CD14-positive monocyte (primary cell): ENCODE measurements around the gene GRK1. TPM values are rescaled to one million over a fixed set of nuclear protein-coding genes. Genes with fewer than 3 reads are reported as not detected.
A peak's percentile ranks its signal among the peaks of the same experiment; 100 is the strongest.

Experiments used
- DNase-seq, 3 donors: peaks; one replicate each; pipeline ENCODE4 v3.0.0-alpha.2; 2011 to 2022
- H2AFZ ChIP-seq: 2 replicates; pipeline ENCODE4 v1.6.0; 2012; ENCODE audit warnings: mild to moderate bottlenecking, low read depth, low read length, inconsistent platforms; ENCODE audit not compliant: insufficient read depth, poor library complexity, severe bottlenecking
- H3K27ac ChIP-seq, 2 donors: 1 replicate in 1 of 2; 2 replicates in 1 of 2; pipeline ENCODE4 v1.5.1; 2012 to 2013; ENCODE audit warnings: low read length in 2 of 2, control low read depth in 1 of 2, inconsistent platforms in 1 of 2, low read depth in 1 of 2, mild to moderate bottlenecking in 1 of 2
- H3K27me3 ChIP-seq, 2 donors: one replicate each; pipeline versions ENCODE4 v1.6.0 to v1.6.1; 2011 to 2013; ENCODE audit warnings: low read length in 2 of 2; ENCODE audit not compliant: control insufficient read depth in 2 of 2, insufficient read depth in 2 of 2
- H3K36me3 ChIP-seq, 2 donors: replicated peaks in 1 of 2; 1 replicate in 1 of 2; 2 replicates in 1 of 2; pipeline versions ENCODE4 v1.5.1 to v1.6.1; 2012 to 2013; ENCODE audit warnings: low read length in 2 of 2, control low read depth in 1 of 2, inconsistent platforms in 1 of 2, mild to moderate bottlenecking in 1 of 2; ENCODE audit not compliant: insufficient read depth in 2 of 2, control insufficient read depth in 1 of 2
- H3K4me1 ChIP-seq, 2 donors: 1 replicate in 1 of 2; 2 replicates in 1 of 2; pipeline versions ENCODE4 v1.5.1 to v1.6.1; 2012 to 2013; ENCODE audit warnings: low read length in 2 of 2, control low read depth in 1 of 2, inconsistent platforms in 1 of 2, mild to moderate bottlenecking in 1 of 2, moderate library complexity in 1 of 2; ENCODE audit not compliant: insufficient read depth in 2 of 2, control insufficient read depth in 1 of 2
- H3K4me2 ChIP-seq: replicated peaks from 2 replicates; pipeline ENCODE3; 2012; ENCODE audit warnings: low read length, moderate library complexity, mild to moderate bottlenecking; ENCODE audit not compliant: poor library complexity, severe bottlenecking; ENCODE audit errors: extremely low read depth
- H3K4me3 ChIP-seq, 3 experiments: fragments of 200-600 bp in 1 of 3; sonication (generic) in 1 of 3; replicated peaks in 1 of 3; 1 replicate in 2 of 3; 2 replicates in 1 of 3; pipeline ENCODE4 v1.5.1; 2011 to 2013; ENCODE audit warnings: low read length in 3 of 3, mild to moderate bottlenecking in 3 of 3, control low read depth in 2 of 3, low read depth in 2 of 3, inconsistent platforms in 1 of 3, moderate library complexity in 1 of 3
- H3K79me2 ChIP-seq: 2 replicates; pipeline ENCODE4 v1.6.0; 2012; ENCODE audit warnings: mild to moderate bottlenecking, control low read depth, inconsistent platforms, low read length, moderate library complexity; ENCODE audit not compliant: insufficient read depth
- H3K9ac ChIP-seq: 2 replicates; pipeline ENCODE4 v1.6.0; 2017; ENCODE audit warnings: low read length, mild to moderate bottlenecking; ENCODE audit not compliant: insufficient read depth, poor library complexity, severe bottlenecking
- H3K9me3 ChIP-seq, 2 donors: replicated peaks in 1 of 2; 1 replicate in 1 of 2; 2 replicates in 1 of 2; pipeline versions ENCODE4 v1.5.1 to v1.6.1; 2012 to 2013; ENCODE audit warnings: low read length in 2 of 2, control low read depth in 1 of 2; ENCODE audit not compliant: control insufficient read depth in 1 of 2, insufficient read depth in 1 of 2
- H4K20me1 ChIP-seq: 2 replicates; pipeline ENCODE4 v1.6.0; 2012; ENCODE audit warnings: mild to moderate bottlenecking, low read length, control low read depth, moderate library complexity; ENCODE audit not compliant: insufficient read depth
- H3K27ac Mint-ChIP-seq, 7 donors: one replicate each; pipeline ENCODE4 v1.8.0; 2020; ENCODE audit warnings: mild to moderate bottlenecking in 7 of 7, mixed read lengths in 7 of 7, moderate library complexity in 6 of 7, inconsistent platforms in 2 of 7
- H3K27me3 Mint-ChIP-seq, 3 donors: one replicate each; pipeline ENCODE4 v1.8.0; 2021 to 2022; ENCODE audit warnings: low read depth in 3 of 3, mild to moderate bottlenecking in 3 of 3, mixed read lengths in 3 of 3, moderate library complexity in 3 of 3, inconsistent platforms in 1 of 3
- H3K36me3 Mint-ChIP-seq, 2 donors: one replicate each; pipeline ENCODE4 v1.8.0; 2020; ENCODE audit warnings: mixed read lengths in 2 of 2, inconsistent platforms in 1 of 2, mild to moderate bottlenecking in 1 of 2
- H3K4me1 Mint-ChIP-seq: one replicate; pipeline ENCODE4 v1.8.0; 2020; ENCODE audit warnings: mild to moderate bottlenecking, mixed read lengths
- H3K4me3 Mint-ChIP-seq, 2 donors: one replicate each; pipeline ENCODE4 v1.8.0; 2020; ENCODE audit warnings: mild to moderate bottlenecking in 2 of 2, mixed read lengths in 2 of 2, moderate library complexity in 1 of 2
- H3K9me3 Mint-ChIP-seq, 7 donors: one replicate each; pipeline ENCODE4 v1.8.0; 2020 to 2022; ENCODE audit warnings: mixed read lengths in 7 of 7, mild to moderate bottlenecking in 6 of 7, moderate library complexity in 6 of 7, inconsistent platforms in 2 of 7
- CTCF ChIP-seq: fragments of 200-600 bp; IDR thresholded peaks from one replicate; pipeline ENCODE4 v1.8.0; 2022; ENCODE audit warnings: antibody characterized with exemption, mild to moderate bottlenecking
- WGBS: methylation state at CpG from one replicate; pipeline ENCODE4 v1.1.5; 2013; ENCODE audit warnings: missing lambda C conversion rate; ENCODE audit not compliant: insufficient coverage; 5-methylcytosine and 5-hydroxymethylcytosine counted together
- intact Hi-C, 2 donors: fragments of 100-400 bp; cut with micrococcal nuclease; formaldehyde crosslinking; loops; one replicate each; pipeline versions ENCODE4 v1.15.0 to v1.15.1; 2023
- polyA plus RNA-seq, 3 donors: library from polyadenylated mRNA; depleted of rRNA in 1 of 3; unstranded in 2 of 3; stranded (reverse) in 1 of 3; fragments of 300-500 nt in 2 of 3; fragments of >200 nt in 1 of 3; fragmentation: Illumina TruSeq in 2 of 3; gene quantifications; 1 replicate in 2 of 3; 2 replicates in 1 of 3; pipeline ENCODE4 v1.2.3, GENCODE V29; 2012 to 2021

GRK1 gene
- polyA plus RNA-seq, 3 donors = not detected

- no peak overlapping the region for H3K4me3 ChIP-seq
- no peak overlapping the region for H3K27ac ChIP-seq
- no peak for TF ChIP-seq CTCF
- H3K27me3 ChIP-seq = no peaks in the 10 kb centered on the region
- WGBS = 96% methylated on average over 23 of the region's 27 CpGs
- peaks cover 35 to 45% of the 10 kb centered on the region in 2 donors for H3K9me3 ChIP-seq
- DNase-seq = no peak
- no peaks in the 10 kb centered on the region for H3K27me3 Mint-ChIP-seq
- H3K27ac Mint-ChIP-seq = peak overlapping the region in 1 of 7 donors; percentile 50
- peaks cover 67 to 77% of the 10 kb centered on the region in 2 donors for H3K36me3 ChIP-seq
- no peak overlapping the region for H2AFZ ChIP-seq
- intact Hi-C loops = no loop called here
- H3K4me1 Mint-ChIP-seq = no peaks in the 10 kb centered on the region
- H3K36me3 Mint-ChIP-seq = peaks cover 70 to 77% of the 10 kb centered on the region in 2 donors
- no peaks in the 10 kb centered on the region for H3K79me2 ChIP-seq
- peaks cover 33 to 61% (median 51%) of the 10 kb centered on the region in 7 donors for H3K9me3 Mint-ChIP-seq
- H3K4me2 ChIP-seq = no peak overlapping the region
- H3K4me1 ChIP-seq = no peaks in the 10 kb centered on the region
- no peaks in the 10 kb centered on the region for H4K20me1 ChIP-seq
- no peak overlapping the region for H3K4me3 Mint-ChIP-seq
- H3K9ac ChIP-seq = no peak overlapping the region
Observed at GRCh38 chr13:113639616-113640262, 27.3 kb upstream of the GRK1 start.

- no peaks in the 10 kb centered on the region for H3K27me3 ChIP-seq
- TF ChIP-seq CTCF = no peak
- WGBS = 93% methylated on average over 3 of the region's 7 CpGs
- intact Hi-C loops = no loop called here
- H3K4me3 ChIP-seq = no peak overlapping the region
- no peaks in the 10 kb centered on the region for H3K4me1 Mint-ChIP-seq
- H3K36me3 ChIP-seq = peaks cover 51 to 60% of the 10 kb centered on the region in 2 donors
- no peaks in the 10 kb centered on the region for H3K27me3 Mint-ChIP-seq
- no peaks in the 10 kb centered on the region for H4K20me1 ChIP-seq
- peaks cover 45 to 68% (median 57%) of the 10 kb centered on the region in 7 donors for H3K9me3 Mint-ChIP-seq
- H3K27ac Mint-ChIP-seq = peak overlapping the region in 1 of 7 donors; percentile 25
- peaks cover 50 to 51% of the 10 kb centered on the region in 2 donors for H3K9me3 ChIP-seq
- no peak overlapping the region for H3K4me3 Mint-ChIP-seq
- no peaks in the 10 kb centered on the region for H3K4me1 ChIP-seq
- no peaks in the 10 kb centered on the region for H3K79me2 ChIP-seq
- H3K9ac ChIP-seq = no peak overlapping the region
- H3K4me2 ChIP-seq = no peak overlapping the region
- H2AFZ ChIP-seq = no peak overlapping the region
- no peak overlapping the region for H3K27ac ChIP-seq
- no peak for DNase-seq
- H3K36me3 Mint-ChIP-seq = peaks cover 55 to 60% of the 10 kb centered on the region in 2 donors
Observed at GRCh38 chr13:113641426-113641825, 25.6 kb upstream of the GRK1 start.
